Activated CD8-positive, alpha-beta memory T cell treated with anti-CD3 and anti-CD28 coated beads, Interleukin-2, amount 50 U/mL, for 1 hour (primary cell): Measurements from ENCODE around the gene QSOX2.

Experiments used
- DNase-seq: peaks from one replicate; pipeline ENCODE4 v3.0.0-alpha.2; 2020; ENCODE audit errors: extremely low read depth

Gene QSOX2

GRCh38 chr9:136222906-136223285, 22.7 kb downstream of the QSOX2 start:
- DNase-seq, result no peak

- no peak for DNase-seq
Measured at GRCh38 chr9:136222166-136222905, 23.3 kb downstream of the QSOX2 start.

- no peak for DNase-seq
Measured at GRCh38 chr9:136220017-136220729, 25.4 kb downstream of the QSOX2 start.

GRCh38 chr9:136219276-136219675, 26.3 kb downstream of the QSOX2 start:
- no peak for DNase-seq

- no peak for DNase-seq
Measured at GRCh38 chr9:136218673-136219072, 26.9 kb downstream of the QSOX2 start.

GRCh38 chr9:136218271-136218670, 27.3 kb downstream of the QSOX2 start:
- DNase-seq, result no peak

GRCh38 chr9:136216541-136217244, 28.9 kb downstream of the QSOX2 start:
- DNase-seq, result no peak

GRCh38 chr9:136213733-136214132, 31.9 kb downstream of the QSOX2 start:
- no peak for DNase-seq

GRCh38 chr9:136212345-136212950, 33.2 kb downstream of the QSOX2 start:
- DNase-seq, result no peak

- DNase-seq, result no peak
Measured at GRCh38 chr9:136211441-136212344, 33.9 kb downstream of the QSOX2 start.

- no peak for DNase-seq
Measured at GRCh38 chr9:136211006-136211405, 34.6 kb downstream of the QSOX2 start.

GRCh38 chr9:136210276-136210675, 35.3 kb downstream of the QSOX2 start:
- no peak for DNase-seq

GRCh38 chr9:136209786-136210185, 35.8 kb downstream of the QSOX2 start:
- DNase-seq, result no peak

- no peak for DNase-seq
Measured at GRCh38 chr9:136209232-136209631, 36.4 kb downstream of the QSOX2 start.

- no peak for DNase-seq
Measured at GRCh38 chr9:136208675-136209074, 36.9 kb downstream of the QSOX2 start.

- no peak for DNase-seq
Measured at GRCh38 chr9:136207616-136208015, 38.0 kb downstream of the QSOX2 start.

- DNase-seq, result no peak
Measured at GRCh38 chr9:136206602-136207275, 38.9 kb downstream of the QSOX2 start.

- DNase-seq, result no peak
Measured at GRCh38 chr9:136205707-136205992, 40.0 kb downstream of the QSOX2 start.

- DNase-seq, result no peak
Measured at GRCh38 chr9:136204838-136205706, 40.5 kb downstream of the QSOX2 start, which contains the start of gene LHX3. Gene LHX3, minus strand, starts transcription at chr9:136205128. Its CDS starts 116 bp downstream, at chr9:136205012.
